ENCODE measurements around the gene PMF1.

DNA sequence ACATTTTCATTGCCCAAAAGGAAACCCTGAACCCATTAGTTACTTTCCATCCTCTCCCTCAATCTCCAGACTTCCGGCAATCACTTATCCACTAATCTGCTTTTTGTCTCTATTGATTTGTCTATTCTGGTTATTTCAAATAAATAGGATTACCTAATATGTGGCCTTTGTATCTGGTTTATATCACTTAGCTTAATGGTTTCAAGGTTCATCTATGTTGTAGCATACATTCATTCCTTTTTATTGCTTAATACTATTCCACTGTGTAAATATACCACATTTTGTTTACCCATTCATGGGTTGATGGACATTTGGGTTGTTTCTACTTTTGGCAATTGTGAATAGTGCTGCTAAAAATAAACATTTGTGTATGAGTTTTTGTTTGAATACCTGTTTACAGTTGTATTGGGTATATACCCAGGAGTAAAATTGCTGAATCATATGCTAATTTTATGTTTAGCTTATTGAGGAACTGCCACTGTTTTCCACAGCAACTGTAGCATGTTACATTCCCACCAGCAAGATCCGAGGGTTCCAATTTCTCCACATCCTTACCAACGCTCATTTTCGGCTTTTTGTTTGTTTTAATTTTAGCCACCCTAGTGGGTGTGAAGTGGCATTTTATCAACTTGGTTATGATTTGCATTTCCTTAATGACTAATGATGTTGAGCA is 21.4 kb upstream of the PMF1 start:
- TF ChIP-seq POLR2AphosphoS5 (IDR thresholded peaks at IDR 0.05; ENCODE audit: low read depth, low read length): no peak
- TF ChIP-seq, protein P1, sequence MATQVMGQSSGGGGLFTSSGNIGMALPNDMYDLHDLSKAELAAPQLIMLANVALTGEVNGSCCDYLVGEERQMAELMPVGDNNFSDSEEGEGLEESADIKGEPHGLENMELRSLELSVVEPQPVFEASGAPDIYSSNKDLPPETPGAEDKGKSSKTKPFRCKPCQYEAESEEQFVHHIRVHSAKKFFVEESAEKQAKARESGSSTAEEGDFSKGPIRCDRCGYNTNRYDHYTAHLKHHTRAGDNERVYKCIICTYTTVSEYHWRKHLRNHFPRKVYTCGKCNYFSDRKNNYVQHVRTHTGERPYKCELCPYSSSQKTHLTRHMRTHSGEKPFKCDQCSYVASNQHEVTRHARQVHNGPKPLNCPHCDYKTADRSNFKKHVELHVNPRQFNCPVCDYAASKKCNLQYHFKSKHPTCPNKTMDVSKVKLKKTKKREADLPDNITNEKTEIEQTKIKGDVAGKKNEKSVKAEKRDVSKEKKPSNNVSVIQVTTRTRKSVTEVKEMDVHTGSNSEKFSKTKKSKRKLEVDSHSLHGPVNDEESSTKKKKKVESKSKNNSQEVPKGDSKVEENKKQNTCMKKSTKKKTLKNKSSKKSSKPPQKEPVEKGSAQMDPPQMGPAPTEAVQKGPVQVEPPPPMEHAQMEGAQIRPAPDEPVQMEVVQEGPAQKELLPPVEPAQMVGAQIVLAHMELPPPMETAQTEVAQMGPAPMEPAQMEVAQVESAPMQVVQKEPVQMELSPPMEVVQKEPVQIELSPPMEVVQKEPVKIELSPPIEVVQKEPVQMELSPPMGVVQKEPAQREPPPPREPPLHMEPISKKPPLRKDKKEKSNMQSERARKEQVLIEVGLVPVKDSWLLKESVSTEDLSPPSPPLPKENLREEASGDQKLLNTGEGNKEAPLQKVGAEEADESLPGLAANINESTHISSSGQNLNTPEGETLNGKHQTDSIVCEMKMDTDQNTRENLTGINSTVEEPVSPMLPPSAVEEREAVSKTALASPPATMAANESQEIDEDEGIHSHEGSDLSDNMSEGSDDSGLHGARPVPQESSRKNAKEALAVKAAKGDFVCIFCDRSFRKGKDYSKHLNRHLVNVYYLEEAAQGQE (IDR thresholded peaks at IDR 0.05; ENCODE audit: insufficient read depth in 1 of 2, low read depth in 2 of 2, low read length in 2 of 2): no peak
- no peak for TF ChIP-seq SIN3A (IDR thresholded peaks at IDR 0.05; ENCODE audit: borderline replicate concordance, insufficient read depth, low read length)
- no peak for TF ChIP-seq TAF1 (IDR thresholded peaks at IDR 0.05; ENCODE audit: borderline replicate concordance, insufficient read depth, low read length)
- no peak for TF ChIP-seq FOXP2 (optimal IDR thresholded peaks at IDR 0.05; ENCODE audit: borderline replicate concordance, extremely low read depth, extremely low read length, insufficient read depth)

All from PFSK-1 (cell line).